CD14-positive monocyte (primary cell): ENCODE results near the gene LRRIQ1. TPM values are rescaled to one million over a fixed set of nuclear protein-coding genes. Genes with fewer than 3 reads are reported as not detected.

Experiments
- DNase-seq, 3 donors: peaks; one replicate each; pipeline ENCODE4 v3.0.0-alpha.2; 2011 to 2022
- H2AFZ ChIP-seq: 2 replicates; pipeline ENCODE4 v1.6.0; 2012; ENCODE audit warnings: mild to moderate bottlenecking, low read depth, low read length, inconsistent platforms; ENCODE audit not compliant: insufficient read depth, poor library complexity, severe bottlenecking
- H3K27ac ChIP-seq, 2 donors: 1 replicate in 1 of 2; 2 replicates in 1 of 2; pipeline ENCODE4 v1.5.1; 2012 to 2013; ENCODE audit warnings: low read length in 2 of 2, control low read depth in 1 of 2, inconsistent platforms in 1 of 2, low read depth in 1 of 2, mild to moderate bottlenecking in 1 of 2
- H3K27me3 ChIP-seq, 2 donors: one replicate each; pipeline versions ENCODE4 v1.6.0 to v1.6.1; 2011 to 2013; ENCODE audit warnings: low read length in 2 of 2; ENCODE audit not compliant: control insufficient read depth in 2 of 2, insufficient read depth in 2 of 2
- H3K36me3 ChIP-seq, 2 donors: replicated peaks in 1 of 2; 1 replicate in 1 of 2; 2 replicates in 1 of 2; pipeline versions ENCODE4 v1.5.1 to v1.6.1; 2012 to 2013; ENCODE audit warnings: low read length in 2 of 2, control low read depth in 1 of 2, inconsistent platforms in 1 of 2, mild to moderate bottlenecking in 1 of 2; ENCODE audit not compliant: insufficient read depth in 2 of 2, control insufficient read depth in 1 of 2
- H3K4me1 ChIP-seq, 2 donors: 1 replicate in 1 of 2; 2 replicates in 1 of 2; pipeline versions ENCODE4 v1.5.1 to v1.6.1; 2012 to 2013; ENCODE audit warnings: low read length in 2 of 2, control low read depth in 1 of 2, inconsistent platforms in 1 of 2, mild to moderate bottlenecking in 1 of 2, moderate library complexity in 1 of 2; ENCODE audit not compliant: insufficient read depth in 2 of 2, control insufficient read depth in 1 of 2
- H3K4me2 ChIP-seq: replicated peaks from 2 replicates; pipeline ENCODE3; 2012; ENCODE audit warnings: low read length, moderate library complexity, mild to moderate bottlenecking; ENCODE audit not compliant: poor library complexity, severe bottlenecking; ENCODE audit errors: extremely low read depth
- H3K4me3 ChIP-seq, 3 experiments: fragments of 200-600 bp in 1 of 3; sonication (generic) in 1 of 3; replicated peaks in 1 of 3; 1 replicate in 2 of 3; 2 replicates in 1 of 3; pipeline ENCODE4 v1.5.1; 2011 to 2013; ENCODE audit warnings: low read length in 3 of 3, mild to moderate bottlenecking in 3 of 3, control low read depth in 2 of 3, low read depth in 2 of 3, inconsistent platforms in 1 of 3, moderate library complexity in 1 of 3
- H3K79me2 ChIP-seq: 2 replicates; pipeline ENCODE4 v1.6.0; 2012; ENCODE audit warnings: mild to moderate bottlenecking, control low read depth, inconsistent platforms, low read length, moderate library complexity; ENCODE audit not compliant: insufficient read depth
- H3K9ac ChIP-seq: 2 replicates; pipeline ENCODE4 v1.6.0; 2017; ENCODE audit warnings: low read length, mild to moderate bottlenecking; ENCODE audit not compliant: insufficient read depth, poor library complexity, severe bottlenecking
- H3K9me3 ChIP-seq, 2 donors: replicated peaks in 1 of 2; 1 replicate in 1 of 2; 2 replicates in 1 of 2; pipeline versions ENCODE4 v1.5.1 to v1.6.1; 2012 to 2013; ENCODE audit warnings: low read length in 2 of 2, control low read depth in 1 of 2; ENCODE audit not compliant: control insufficient read depth in 1 of 2, insufficient read depth in 1 of 2
- H4K20me1 ChIP-seq: 2 replicates; pipeline ENCODE4 v1.6.0; 2012; ENCODE audit warnings: mild to moderate bottlenecking, low read length, control low read depth, moderate library complexity; ENCODE audit not compliant: insufficient read depth
- H3K27ac Mint-ChIP-seq, 7 donors: one replicate each; pipeline ENCODE4 v1.8.0; 2020; ENCODE audit warnings: mild to moderate bottlenecking in 7 of 7, mixed read lengths in 7 of 7, moderate library complexity in 6 of 7, inconsistent platforms in 2 of 7
- H3K27me3 Mint-ChIP-seq, 3 donors: one replicate each; pipeline ENCODE4 v1.8.0; 2021 to 2022; ENCODE audit warnings: low read depth in 3 of 3, mild to moderate bottlenecking in 3 of 3, mixed read lengths in 3 of 3, moderate library complexity in 3 of 3, inconsistent platforms in 1 of 3
- H3K36me3 Mint-ChIP-seq, 2 donors: one replicate each; pipeline ENCODE4 v1.8.0; 2020; ENCODE audit warnings: mixed read lengths in 2 of 2, inconsistent platforms in 1 of 2, mild to moderate bottlenecking in 1 of 2
- H3K4me1 Mint-ChIP-seq: one replicate; pipeline ENCODE4 v1.8.0; 2020; ENCODE audit warnings: mild to moderate bottlenecking, mixed read lengths
- H3K4me3 Mint-ChIP-seq, 2 donors: one replicate each; pipeline ENCODE4 v1.8.0; 2020; ENCODE audit warnings: mild to moderate bottlenecking in 2 of 2, mixed read lengths in 2 of 2, moderate library complexity in 1 of 2
- H3K9me3 Mint-ChIP-seq, 7 donors: one replicate each; pipeline ENCODE4 v1.8.0; 2020 to 2022; ENCODE audit warnings: mixed read lengths in 7 of 7, mild to moderate bottlenecking in 6 of 7, moderate library complexity in 6 of 7, inconsistent platforms in 2 of 7
- WGBS: methylation state at CpG from one replicate; pipeline ENCODE4 v1.1.5; 2013; ENCODE audit warnings: missing lambda C conversion rate; ENCODE audit not compliant: insufficient coverage; 5-methylcytosine and 5-hydroxymethylcytosine counted together
- intact Hi-C, 2 donors: fragments of 100-400 bp; cut with micrococcal nuclease; formaldehyde crosslinking; loops; one replicate each; pipeline versions ENCODE4 v1.15.0 to v1.15.1; 2023
- polyA plus RNA-seq, 3 donors: library from polyadenylated mRNA; depleted of rRNA in 1 of 3; unstranded in 2 of 3; stranded (reverse) in 1 of 3; fragments of 300-500 nt in 2 of 3; fragments of >200 nt in 1 of 3; fragmentation: Illumina TruSeq in 2 of 3; gene quantifications; 1 replicate in 2 of 3; 2 replicates in 1 of 3; pipeline ENCODE4 v1.2.3, GENCODE V29; 2012 to 2021
- TF ChIP-seq, protein P1 (sequence below): fragments of 200-600 bp; IDR thresholded peaks from one replicate; pipeline ENCODE4 v1.8.0; 2022; ENCODE audit warnings: antibody characterized with exemption, mild to moderate bottlenecking

Gene LRRIQ1
- polyA plus RNA-seq, 3 donors: not detected

GRCh38 chr12:84994426-84994825 is 41.7 kb upstream of the LRRIQ1 start:
- Histone ChIP-seq H3K9ac (no peak overlapping the region), H3K27me3 (no peaks in the 10 kb centered on the region), H3K4me2 (no peak overlapping the region), H3K79me2 (no peaks in the 10 kb centered on the region), H3K27ac (no peak overlapping the region), H4K20me1 (no peaks in the 10 kb centered on the region), H3K4me1 (no peaks in the 10 kb centered on the region), H3K9me3 (no peaks in the 10 kb centered on the region), H3K4me3 (no peak overlapping the region), H3K36me3 (no peaks in the 10 kb centered on the region), H2AFZ (no peak overlapping the region)
- Mint-ChIP-seq H3K27me3 (peaks cover 0 to 2% (median 1%) of the 10 kb centered on the region in 3 donors), H3K4me3 (no peak overlapping the region), H3K4me1 (no peaks in the 10 kb centered on the region), H3K36me3 (no peaks in the 10 kb centered on the region), H3K9me3 (peaks cover 0 to 2% (median 0%) of the 10 kb centered on the region in 7 donors), H3K27ac (no peak overlapping the region)
- DNase-seq: no peak
- TF ChIP-seq, protein P1, sequence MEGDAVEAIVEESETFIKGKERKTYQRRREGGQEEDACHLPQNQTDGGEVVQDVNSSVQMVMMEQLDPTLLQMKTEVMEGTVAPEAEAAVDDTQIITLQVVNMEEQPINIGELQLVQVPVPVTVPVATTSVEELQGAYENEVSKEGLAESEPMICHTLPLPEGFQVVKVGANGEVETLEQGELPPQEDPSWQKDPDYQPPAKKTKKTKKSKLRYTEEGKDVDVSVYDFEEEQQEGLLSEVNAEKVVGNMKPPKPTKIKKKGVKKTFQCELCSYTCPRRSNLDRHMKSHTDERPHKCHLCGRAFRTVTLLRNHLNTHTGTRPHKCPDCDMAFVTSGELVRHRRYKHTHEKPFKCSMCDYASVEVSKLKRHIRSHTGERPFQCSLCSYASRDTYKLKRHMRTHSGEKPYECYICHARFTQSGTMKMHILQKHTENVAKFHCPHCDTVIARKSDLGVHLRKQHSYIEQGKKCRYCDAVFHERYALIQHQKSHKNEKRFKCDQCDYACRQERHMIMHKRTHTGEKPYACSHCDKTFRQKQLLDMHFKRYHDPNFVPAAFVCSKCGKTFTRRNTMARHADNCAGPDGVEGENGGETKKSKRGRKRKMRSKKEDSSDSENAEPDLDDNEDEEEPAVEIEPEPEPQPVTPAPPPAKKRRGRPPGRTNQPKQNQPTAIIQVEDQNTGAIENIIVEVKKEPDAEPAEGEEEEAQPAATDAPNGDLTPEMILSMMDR: no peak
- intact Hi-C loops: no loop called here

DNA sequence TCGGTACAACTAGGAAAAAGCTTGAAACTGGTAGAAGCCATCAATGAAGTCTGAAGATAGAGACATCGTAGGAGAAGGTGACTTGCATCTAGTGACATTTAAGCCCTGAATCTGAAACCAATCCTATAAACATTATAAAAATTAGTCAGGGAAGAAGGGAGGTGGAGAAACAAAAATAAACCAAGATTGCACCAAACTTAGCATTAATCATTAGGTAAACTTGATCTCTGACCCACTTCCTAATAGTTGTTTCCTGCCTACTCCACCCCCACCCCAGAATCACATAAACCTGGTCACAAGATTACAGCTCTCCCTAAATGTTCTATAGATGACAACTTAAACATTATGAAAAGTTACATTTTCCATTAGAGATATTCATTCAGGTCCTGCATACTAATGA is 40.5 kb upstream of the LRRIQ1 start:
- Histone ChIP-seq H3K27ac (no peak overlapping the region), H3K9me3 (no peaks in the 10 kb centered on the region), H2AFZ (no peak overlapping the region), H3K4me3 (no peak overlapping the region), H3K79me2 (no peaks in the 10 kb centered on the region), H3K4me1 (no peaks in the 10 kb centered on the region), H4K20me1 (no peaks in the 10 kb centered on the region), H3K36me3 (no peaks in the 10 kb centered on the region), H3K4me2 (no peak overlapping the region), H3K9ac (no peak overlapping the region), H3K27me3 (no peaks in the 10 kb centered on the region)
- no CpG with 5 or more reads among the region's 2 CpGs for WGBS
- H3K9me3 Mint-ChIP-seq: peaks cover 0 to 2% (median 0%) of the 10 kb centered on the region in 7 donors
- no peak overlapping the region for H3K4me3 Mint-ChIP-seq
- TF ChIP-seq, protein P1: no peak
- H3K27ac Mint-ChIP-seq: no peak overlapping the region
- intact Hi-C loops: no loop called here
- no peak for DNase-seq
- no peaks in the 10 kb centered on the region for H3K4me1 Mint-ChIP-seq
- peaks cover 0 to 2% (median 1%) of the 10 kb centered on the region in 3 donors for H3K27me3 Mint-ChIP-seq
- H3K36me3 Mint-ChIP-seq: no peaks in the 10 kb centered on the region
